ENCODE results near the gene NAALADL2. TPM values are rescaled to one million over a fixed set of nuclear protein-coding genes. Genes with fewer than 3 reads are reported as not detected.
"Not testable (repeated sequence)": the region's sequence is repeated elsewhere in the genome, so short reads cannot be mapped to it uniquely, and the experiment has no call there.

The NAALADL2 gene
- total RNA-seq, 3 donors from 2014 or later = 18.4 to 43.9 (median 20.8) TPM

DNA sequence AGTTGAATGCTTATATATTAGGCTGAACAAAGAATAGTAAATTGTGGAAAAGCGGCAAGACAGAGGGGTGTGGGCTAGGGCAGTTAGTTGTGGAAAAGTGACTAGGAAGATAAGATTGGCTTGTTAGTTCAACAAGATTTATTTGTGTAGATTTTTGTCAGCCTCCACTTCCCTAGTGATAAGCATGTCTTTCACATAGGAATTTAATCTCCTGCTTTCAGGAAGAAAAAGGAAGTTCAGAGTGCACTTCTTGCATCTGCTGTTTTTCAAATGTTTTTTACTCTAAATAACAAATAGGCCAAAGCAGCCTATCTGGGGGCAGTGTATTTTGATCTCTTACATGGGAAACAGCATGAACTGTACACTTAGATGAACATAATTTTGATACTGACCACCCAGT lies 919.9 kb downstream of the NAALADL2 start:
- TF ChIP-seq, protein P1, sequence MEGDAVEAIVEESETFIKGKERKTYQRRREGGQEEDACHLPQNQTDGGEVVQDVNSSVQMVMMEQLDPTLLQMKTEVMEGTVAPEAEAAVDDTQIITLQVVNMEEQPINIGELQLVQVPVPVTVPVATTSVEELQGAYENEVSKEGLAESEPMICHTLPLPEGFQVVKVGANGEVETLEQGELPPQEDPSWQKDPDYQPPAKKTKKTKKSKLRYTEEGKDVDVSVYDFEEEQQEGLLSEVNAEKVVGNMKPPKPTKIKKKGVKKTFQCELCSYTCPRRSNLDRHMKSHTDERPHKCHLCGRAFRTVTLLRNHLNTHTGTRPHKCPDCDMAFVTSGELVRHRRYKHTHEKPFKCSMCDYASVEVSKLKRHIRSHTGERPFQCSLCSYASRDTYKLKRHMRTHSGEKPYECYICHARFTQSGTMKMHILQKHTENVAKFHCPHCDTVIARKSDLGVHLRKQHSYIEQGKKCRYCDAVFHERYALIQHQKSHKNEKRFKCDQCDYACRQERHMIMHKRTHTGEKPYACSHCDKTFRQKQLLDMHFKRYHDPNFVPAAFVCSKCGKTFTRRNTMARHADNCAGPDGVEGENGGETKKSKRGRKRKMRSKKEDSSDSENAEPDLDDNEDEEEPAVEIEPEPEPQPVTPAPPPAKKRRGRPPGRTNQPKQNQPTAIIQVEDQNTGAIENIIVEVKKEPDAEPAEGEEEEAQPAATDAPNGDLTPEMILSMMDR (IDR thresholded peaks at IDR 0.05) = no peak
- Histone ChIP-seq H3K9me3 (no peaks in the 10 kb centered on the region), H3K4me1 (ENCODE audit: low read depth) (peaks cover 24% of the 10 kb centered on the region), H3K36me3 (ENCODE audit: low read depth) (peaks cover 4% of the 10 kb centered on the region), H3K4me3 (no peak overlapping the region)
- no peak for DNase-seq
- ATAC-seq = peak; percentile 59
- intact Hi-C loops (cut with DNase I, micrococcal nuclease) = no loop called here

- ATAC-seq; H3K4me3 ChIP-seq; H3K4me1 ChIP-seq (ENCODE audit: low read depth); H3K36me3 ChIP-seq (ENCODE audit: low read depth); intact Hi-C loops (cut with DNase I, micrococcal nuclease); H3K9me3 ChIP-seq: not testable (repeated sequence)
- peak in 1 of 3 donors; percentile 9 for DNase-seq
These were observed 928.0 kb downstream of the NAALADL2 start for GRCh38 chr3:175787109-175787508.

DNA sequence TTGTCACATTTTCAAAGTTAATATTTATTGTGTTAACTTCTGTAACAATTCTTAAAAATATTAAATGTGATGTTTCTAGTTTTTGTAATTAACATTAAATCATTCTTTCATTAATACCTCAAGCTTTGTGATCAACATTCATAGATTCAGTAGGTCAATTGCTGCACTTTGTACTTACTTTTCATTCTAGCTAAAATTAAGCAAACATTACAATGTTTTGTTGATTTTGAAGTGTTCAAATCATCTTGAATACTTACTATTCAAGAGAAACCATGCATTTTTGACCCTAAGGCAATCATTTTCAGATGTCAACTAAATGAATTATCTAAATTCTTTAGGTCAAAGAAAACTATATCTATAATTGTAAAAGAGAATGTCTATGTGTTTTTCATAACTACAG lies 933.1 kb downstream of the NAALADL2 start:
- intact Hi-C loops (cut with DNase I, micrococcal nuclease) = no loop called here
- ATAC-seq = no peak
- H3K4me1 ChIP-seq (ENCODE audit: low read depth) = no peaks in the 10 kb centered on the region
- no peak overlapping the region for H3K4me3 ChIP-seq
- no peaks in the 10 kb centered on the region for H3K9me3 ChIP-seq
- no peaks in the 10 kb centered on the region for H3K36me3 ChIP-seq (ENCODE audit: low read depth)
- TF ChIP-seq, protein P1 (IDR thresholded peaks at IDR 0.05) = no peak
- DNase-seq = no peak

- H3K4me1 ChIP-seq (ENCODE audit: low read depth) = no peaks in the 10 kb centered on the region
- TF ChIP-seq, protein P1 (IDR thresholded peaks at IDR 0.05) = no peak
- DNase-seq (no peak), ATAC-seq (no peak)
- intact Hi-C loops (cut with DNase I, micrococcal nuclease) = no loop called here
- H3K4me3 ChIP-seq = no peak overlapping the region
- no peaks in the 10 kb centered on the region for H3K36me3 ChIP-seq (ENCODE audit: low read depth)
- no peaks in the 10 kb centered on the region for H3K9me3 ChIP-seq
These were observed 939.2 kb downstream of the NAALADL2 start for GRCh38 chr3:175798326-175798725.

GRCh38 chr3:175805825-175806224 lies 946.7 kb downstream of the NAALADL2 start:
- TF ChIP-seq, protein P1 (IDR thresholded peaks at IDR 0.05) = no peak
- Histone ChIP-seq H3K4me3 (no peak overlapping the region), H3K36me3 (ENCODE audit: low read depth) (no peaks in the 10 kb centered on the region), H3K4me1 (ENCODE audit: low read depth) (no peaks in the 10 kb centered on the region), H3K9me3 (no peaks in the 10 kb centered on the region)
- no peak for DNase-seq
- intact Hi-C loops (cut with DNase I, micrococcal nuclease) = no loop called here
- no peak for ATAC-seq

DNA sequence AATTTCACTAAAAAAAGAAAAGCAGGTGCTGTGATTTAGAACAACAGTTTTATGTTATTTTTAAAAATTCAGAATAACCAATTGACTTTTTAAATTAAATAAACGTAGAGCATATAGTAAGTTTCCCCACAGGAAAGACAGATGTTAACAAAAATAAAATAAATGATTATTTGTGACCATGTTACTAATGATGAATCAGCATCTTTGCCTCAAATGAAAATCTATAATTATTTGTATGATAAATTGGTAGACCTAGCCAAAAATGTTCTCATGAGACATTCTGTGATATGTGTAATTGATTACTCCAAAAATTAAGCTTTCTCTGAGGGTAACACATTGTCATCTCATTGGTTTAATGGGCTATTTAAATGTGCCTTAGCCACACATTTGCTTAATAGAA lies 948.0 kb downstream of the NAALADL2 start:
- Histone ChIP-seq H3K4me1 (ENCODE audit: low read depth) (no peaks in the 10 kb centered on the region), H3K36me3 (ENCODE audit: low read depth) (no peaks in the 10 kb centered on the region), H3K9me3 (no peaks in the 10 kb centered on the region), H3K4me3 (no peak overlapping the region)
- no peak for DNase-seq
- no peak for ATAC-seq
- intact Hi-C loops (cut with DNase I, micrococcal nuclease) = no loop called here
- TF ChIP-seq, protein P1 (IDR thresholded peaks at IDR 0.05) = no peak

Data from mucosa of descending colon (tissue), 3 donors.